Type B pancreatic cell (in vitro differentiated cells): Measurements from ENCODE around the gene MMP12. TPM values are rescaled to one million over a fixed set of nuclear protein-coding genes. Genes with fewer than 3 reads are reported as not detected.

Experiments used
- DNase-seq: peaks from one replicate; pipeline ENCODE4 v3.0.0; 2021; ENCODE audit warnings: mixed read lengths; ENCODE audit not compliant: unreplicated experiment; ENCODE audit errors: extremely low spot score
- H3K27ac Mint-ChIP-seq: 2 replicates; pipeline ENCODE4 v1.8.0; 2021; ENCODE audit warnings: mild to moderate bottlenecking, mixed read lengths
- H3K27me3 Mint-ChIP-seq: 2 replicates; pipeline ENCODE4 v1.8.0; 2021; ENCODE audit warnings: mixed read lengths
- H3K36me3 Mint-ChIP-seq: 2 replicates; pipeline ENCODE4 v1.8.0; 2021; ENCODE audit warnings: mixed read lengths
- H3K4me1 Mint-ChIP-seq: one replicate; pipeline ENCODE4 v1.8.0; 2021; ENCODE audit warnings: mixed read lengths; ENCODE audit not compliant: unreplicated experiment
- H3K4me3 Mint-ChIP-seq: 2 replicates; pipeline ENCODE4 v1.8.0; 2021; ENCODE audit warnings: mild to moderate bottlenecking, mixed read lengths
- H3K9me3 Mint-ChIP-seq: 2 replicates; pipeline ENCODE4 v1.8.0; 2021; ENCODE audit warnings: mixed read lengths
- CTCF ChIP-seq: fragments of 200-600 bp; sonication (generic); conservative IDR thresholded peaks from 2 replicates; pipeline ENCODE4 v1.5.0; 2021; ENCODE audit warnings: antibody characterized with exemption, mild to moderate bottlenecking
- total RNA-seq: library from RNA; stranded (reverse); gene quantifications from 2 replicates; pipeline ENCODE4 v1.2.1, GENCODE V29; 2021; ENCODE audit warnings: low replicate concordance

The MMP12 gene
- total RNA-seq, 1 donor from 2014 or later, result 0.27 TPM

- H3K4me1 Mint-ChIP-seq, result peaks cover 4% of the 10 kb centered on the region
- H3K27me3 Mint-ChIP-seq, result peaks cover 14% of the 10 kb centered on the region
- TF ChIP-seq CTCF, result no peak
- no peak for DNase-seq
- no peak overlapping the region for H3K4me3 Mint-ChIP-seq
- no peaks in the 10 kb centered on the region for H3K9me3 Mint-ChIP-seq
- H3K36me3 Mint-ChIP-seq, result no peaks in the 10 kb centered on the region
- no peak overlapping the region for H3K27ac Mint-ChIP-seq
Observed at GRCh38 chr11:102830001-102830727, 44.6 kb downstream of the MMP12 start.

- H3K27ac Mint-ChIP-seq, result no peak overlapping the region
Observed at GRCh38 chr11:102829316-102830000, 45.3 kb downstream of the MMP12 start.

GRCh38 chr11:102824556-102824955 lies 50.2 kb downstream of the MMP12 start:
- Mint-ChIP-seq H3K4me3 (no peak overlapping the region), H3K9me3 (no peaks in the 10 kb centered on the region), H3K36me3 (no peaks in the 10 kb centered on the region)

More at GRCh38 chr11:102829316-102830000, 45.3 kb downstream of the MMP12 start:
- H3K9me3 Mint-ChIP-seq, result no peaks in the 10 kb centered on the region
- no peak overlapping the region for H3K4me3 Mint-ChIP-seq
- peaks cover 14% of the 10 kb centered on the region for H3K27me3 Mint-ChIP-seq
- no peaks in the 10 kb centered on the region for H3K36me3 Mint-ChIP-seq
- H3K4me1 Mint-ChIP-seq, result peaks cover 4% of the 10 kb centered on the region
- no peak for TF ChIP-seq CTCF
- no peak for DNase-seq

GRCh38 chr11:102819491-102819890 lies 55.3 kb downstream of the MMP12 start:
- Mint-ChIP-seq H3K27ac (no peak overlapping the region), H3K4me1 (no peaks in the 10 kb centered on the region)

More at GRCh38 chr11:102824556-102824955, 50.2 kb downstream of the MMP12 start:
- Mint-ChIP-seq H3K4me1 (peaks cover 2% of the 10 kb centered on the region), H3K27me3 (no peaks in the 10 kb centered on the region), H3K27ac (no peak overlapping the region)
- DNase-seq, result no peak
- no peak for TF ChIP-seq CTCF

GRCh38 chr11:102813484-102813883 lies 61.3 kb downstream of the MMP12 start:
- no peaks in the 10 kb centered on the region for H3K4me1 Mint-ChIP-seq
- H3K36me3 Mint-ChIP-seq, result no peaks in the 10 kb centered on the region
- peaks cover 15% of the 10 kb centered on the region for H3K9me3 Mint-ChIP-seq
- TF ChIP-seq CTCF, result no peak
- no peaks in the 10 kb centered on the region for H3K27me3 Mint-ChIP-seq
- DNase-seq, result no peak
- H3K27ac Mint-ChIP-seq, result no peak overlapping the region
- H3K4me3 Mint-ChIP-seq, result no peak overlapping the region

More at GRCh38 chr11:102819491-102819890, 55.3 kb downstream of the MMP12 start:
- Mint-ChIP-seq H3K27me3 (no peaks in the 10 kb centered on the region), H3K9me3 (peaks cover 17% of the 10 kb centered on the region), H3K4me3 (no peak overlapping the region), H3K36me3 (no peaks in the 10 kb centered on the region)
- no peak for DNase-seq
- TF ChIP-seq CTCF, result no peak

Other genes with a start within 250 kb of the MMP12 start
- not detected in 2 replicates for gene MMP20, start 249.7 kb downstream of the MMP12 start, total RNA-seq
- not detected in 2 replicates for gene MMP27, start 169.2 kb downstream of the MMP12 start, total RNA-seq
- not detected in 2 replicates for gene MMP8, start 150.0 kb downstream of the MMP12 start, total RNA-seq
- gene MMP10, start 94.4 kb downstream of the MMP12 start, total RNA-seq, result 0.71 and 2.0 TPM in 2 replicates
- gene MMP1, start 76.8 kb downstream of the MMP12 start, total RNA-seq, result 6.5 and 14.3 TPM in 2 replicates
- gene MMP3, start 31.4 kb downstream of the MMP12 start, total RNA-seq, result not detected in 2 replicates
- gene MMP13, start 80.8 kb upstream of the MMP12 start, total RNA-seq, result not detected in 2 replicates
- gene DCUN1D5, start 217.2 kb upstream of the MMP12 start, total RNA-seq, result 32.4 and 32.8 TPM in 2 replicates
- gene DYNC2H1, start 234.4 kb upstream of the MMP12 start, total RNA-seq, result 8.9 and 26.1 TPM in 2 replicates